ENCODE measurements around the gene EMC10. TPM values are rescaled to one million over a fixed set of nuclear protein-coding genes. Genes with fewer than 3 reads are reported as not detected.

EMC10 gene
- total RNA-seq, 6 experiments from 2014 or later, result 49.1 to 113 (median 55.2) TPM

DNA sequence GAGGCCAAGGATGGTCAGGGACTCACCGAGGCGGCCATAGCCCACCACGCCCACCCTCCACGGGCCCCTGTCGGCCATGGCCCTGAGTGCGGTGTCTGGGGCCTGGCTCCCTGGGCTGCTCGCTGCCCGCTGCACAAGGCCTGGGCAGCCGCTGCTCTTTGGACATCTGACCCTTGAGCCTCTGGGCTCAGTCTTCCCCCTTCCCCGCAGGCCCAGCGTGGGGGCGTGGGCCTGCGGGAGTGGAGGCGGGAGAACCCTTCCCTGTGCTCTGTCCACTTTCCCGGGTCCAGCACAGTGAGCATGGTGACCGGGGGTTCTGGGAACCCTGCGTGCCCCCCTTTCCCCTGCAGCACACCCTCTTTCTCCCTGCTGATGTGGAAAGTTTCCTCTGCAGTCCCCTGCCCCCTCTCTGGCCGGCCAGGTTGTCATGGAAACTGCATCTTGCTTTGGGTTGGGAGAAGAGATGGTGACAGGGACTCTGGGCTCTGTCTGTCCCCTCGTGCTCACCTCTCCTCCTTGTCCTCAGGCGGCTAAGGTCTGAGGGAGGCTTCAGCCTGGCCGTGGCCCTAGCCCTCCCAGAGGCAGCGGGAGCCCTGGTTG, 37.5 kb downstream of the EMC10 start, which contains the start of gene ASPDH:
Gene ASPDH, minus strand, starts transcription at position 168 of the 600 bp plus-strand sequence. Its CDS starts 90 bp downstream, at position 78.
- no peaks in the 10 kb centered on the region for H3K9me3 Mint-ChIP-seq
- no peak for DNase-seq
- TF ChIP-seq, protein P1, sequence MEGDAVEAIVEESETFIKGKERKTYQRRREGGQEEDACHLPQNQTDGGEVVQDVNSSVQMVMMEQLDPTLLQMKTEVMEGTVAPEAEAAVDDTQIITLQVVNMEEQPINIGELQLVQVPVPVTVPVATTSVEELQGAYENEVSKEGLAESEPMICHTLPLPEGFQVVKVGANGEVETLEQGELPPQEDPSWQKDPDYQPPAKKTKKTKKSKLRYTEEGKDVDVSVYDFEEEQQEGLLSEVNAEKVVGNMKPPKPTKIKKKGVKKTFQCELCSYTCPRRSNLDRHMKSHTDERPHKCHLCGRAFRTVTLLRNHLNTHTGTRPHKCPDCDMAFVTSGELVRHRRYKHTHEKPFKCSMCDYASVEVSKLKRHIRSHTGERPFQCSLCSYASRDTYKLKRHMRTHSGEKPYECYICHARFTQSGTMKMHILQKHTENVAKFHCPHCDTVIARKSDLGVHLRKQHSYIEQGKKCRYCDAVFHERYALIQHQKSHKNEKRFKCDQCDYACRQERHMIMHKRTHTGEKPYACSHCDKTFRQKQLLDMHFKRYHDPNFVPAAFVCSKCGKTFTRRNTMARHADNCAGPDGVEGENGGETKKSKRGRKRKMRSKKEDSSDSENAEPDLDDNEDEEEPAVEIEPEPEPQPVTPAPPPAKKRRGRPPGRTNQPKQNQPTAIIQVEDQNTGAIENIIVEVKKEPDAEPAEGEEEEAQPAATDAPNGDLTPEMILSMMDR (IDR thresholded peaks at IDR 0.05), result no peak
- no peaks in the 10 kb centered on the region for H3K36me3 Mint-ChIP-seq (ENCODE audit: low read depth)
- H3K27ac Mint-ChIP-seq, result no peak within 1 kb of the TSS
- peaks cover 7% of the 10 kb centered on the region for H3K4me1 Mint-ChIP-seq (ENCODE audit: low read depth)
- peak within 1 kb of the TSS; percentile 34; the same call in 1 of the 2 replicates for H3K4me3 Mint-ChIP-seq
- H3K27me3 Mint-ChIP-seq (ENCODE audit: insufficient read depth), result peaks cover 10% of the 10 kb centered on the region

DNA sequence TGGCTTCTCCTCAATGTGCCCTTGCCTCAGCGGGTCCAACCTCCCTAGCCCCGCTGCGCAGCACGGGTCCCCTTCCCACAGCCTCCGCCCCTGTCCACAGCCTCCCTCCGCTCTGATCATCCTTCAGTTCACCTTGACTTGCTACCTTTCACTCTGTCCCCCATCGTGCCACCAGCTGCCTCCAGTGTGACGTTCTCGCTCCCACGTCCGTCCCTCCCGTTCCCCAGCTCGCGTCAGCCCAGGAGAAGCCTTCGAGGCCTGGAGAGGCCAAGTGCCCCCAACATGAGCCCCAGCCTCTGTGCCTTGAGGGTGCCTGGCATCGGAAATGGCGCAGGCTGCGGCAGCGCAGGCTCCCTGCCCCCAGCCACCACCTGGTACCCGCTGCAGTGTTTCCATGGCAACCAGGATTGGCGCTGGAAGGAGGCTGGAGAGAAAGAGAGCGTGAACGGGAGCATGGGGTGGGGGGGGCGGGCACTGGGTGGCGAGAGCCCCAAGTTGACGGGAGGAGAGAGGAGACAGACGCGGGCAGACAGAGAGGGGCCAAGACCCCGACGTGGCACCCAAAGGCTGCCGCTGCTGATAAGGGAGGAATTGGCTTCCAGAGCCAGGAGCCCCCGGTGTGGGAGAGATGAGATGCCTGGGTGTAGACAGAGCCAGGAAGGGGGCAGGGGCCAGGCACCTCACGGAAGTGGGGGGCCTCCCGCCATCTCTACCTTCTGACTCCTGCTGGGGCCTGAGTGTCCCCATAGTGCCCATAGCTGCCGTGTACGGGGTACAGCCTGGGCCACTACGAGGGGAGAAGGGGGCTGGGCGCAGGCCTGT, 38.2 kb downstream of the EMC10 start:
- Mint-ChIP-seq H3K27ac (no peak overlapping the region), H3K27me3 (ENCODE audit: insufficient read depth) (peaks cover 10% of the 10 kb centered on the region), H3K36me3 (ENCODE audit: low read depth) (no peaks in the 10 kb centered on the region), H3K9me3 (peaks cover 5% of the 10 kb centered on the region; the same call in 1 of the 2 replicates), H3K4me3 (peak overlapping the region; percentile 34; the same call in 1 of the 2 replicates), H3K4me1 (ENCODE audit: low read depth) (peaks cover 6% of the 10 kb centered on the region)
- no peak for DNase-seq
- TF ChIP-seq, protein P1 (IDR thresholded peaks at IDR 0.05), result no peak

DNA sequence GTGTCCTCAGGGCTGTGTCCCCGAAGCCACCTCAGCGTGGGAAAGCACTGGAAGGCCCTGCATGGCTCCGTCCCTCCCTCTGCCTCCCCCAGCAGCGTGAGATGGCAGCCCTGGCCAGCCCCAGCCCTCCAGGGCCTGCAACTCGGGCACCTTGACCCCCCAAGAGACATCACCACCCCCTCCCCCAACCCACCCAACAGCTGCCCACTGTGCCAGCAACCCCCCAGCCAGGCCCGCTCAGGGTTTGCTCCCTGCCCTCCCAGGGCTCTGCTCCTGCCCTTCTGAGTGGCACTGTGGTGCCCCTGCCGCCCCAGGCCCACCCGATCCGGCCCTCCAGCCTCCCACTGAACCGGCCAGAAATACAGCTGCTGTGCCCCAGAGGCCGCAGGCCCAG, 38.9 kb downstream of the EMC10 start:
- peaks cover 6% of the 10 kb centered on the region for H3K4me1 Mint-ChIP-seq (ENCODE audit: low read depth)
- no peaks in the 10 kb centered on the region for H3K36me3 Mint-ChIP-seq (ENCODE audit: low read depth)
- H3K9me3 Mint-ChIP-seq, result peaks cover 5% of the 10 kb centered on the region; the same call in 1 of the 2 replicates
- H3K4me3 Mint-ChIP-seq, result no peak overlapping the region
- TF ChIP-seq, protein P1 (IDR thresholded peaks at IDR 0.05), result no peak
- peaks cover 10% of the 10 kb centered on the region for H3K27me3 Mint-ChIP-seq (ENCODE audit: insufficient read depth)
- no peak overlapping the region for H3K27ac Mint-ChIP-seq
- no peak for DNase-seq

DNA sequence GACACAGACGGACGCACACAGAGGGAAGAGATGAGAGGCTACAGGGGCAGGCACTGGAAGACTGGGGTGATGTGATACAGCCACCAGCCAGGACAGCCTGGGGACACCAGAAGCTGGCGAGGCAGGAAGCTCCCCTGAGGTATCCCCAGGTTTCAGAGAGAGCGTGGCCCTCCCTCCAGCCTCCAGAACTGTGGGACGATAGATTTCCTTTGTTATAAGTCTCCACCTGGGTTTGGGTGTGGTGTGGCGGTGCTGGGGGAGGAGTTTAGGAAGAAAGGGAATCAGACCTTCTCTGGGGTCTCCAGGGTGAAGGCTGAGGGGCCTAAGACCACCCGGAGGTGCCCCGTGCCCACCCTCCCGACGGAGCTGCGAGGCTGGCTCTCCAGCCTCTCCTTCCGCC, 40.1 kb downstream of the EMC10 start:
- peaks cover 8% of the 10 kb centered on the region for H3K27me3 Mint-ChIP-seq (ENCODE audit: insufficient read depth)
- no peak overlapping the region for H3K4me3 Mint-ChIP-seq
- peaks cover 5% of the 10 kb centered on the region; the same call in 1 of the 2 replicates for H3K9me3 Mint-ChIP-seq
- no peak overlapping the region for H3K27ac Mint-ChIP-seq
- H3K36me3 Mint-ChIP-seq (ENCODE audit: low read depth), result no peaks in the 10 kb centered on the region
- no peak for DNase-seq
- TF ChIP-seq, protein P1 (IDR thresholded peaks at IDR 0.05), result no peak
- peaks cover 6% of the 10 kb centered on the region for H3K4me1 Mint-ChIP-seq (ENCODE audit: low read depth)

DNA sequence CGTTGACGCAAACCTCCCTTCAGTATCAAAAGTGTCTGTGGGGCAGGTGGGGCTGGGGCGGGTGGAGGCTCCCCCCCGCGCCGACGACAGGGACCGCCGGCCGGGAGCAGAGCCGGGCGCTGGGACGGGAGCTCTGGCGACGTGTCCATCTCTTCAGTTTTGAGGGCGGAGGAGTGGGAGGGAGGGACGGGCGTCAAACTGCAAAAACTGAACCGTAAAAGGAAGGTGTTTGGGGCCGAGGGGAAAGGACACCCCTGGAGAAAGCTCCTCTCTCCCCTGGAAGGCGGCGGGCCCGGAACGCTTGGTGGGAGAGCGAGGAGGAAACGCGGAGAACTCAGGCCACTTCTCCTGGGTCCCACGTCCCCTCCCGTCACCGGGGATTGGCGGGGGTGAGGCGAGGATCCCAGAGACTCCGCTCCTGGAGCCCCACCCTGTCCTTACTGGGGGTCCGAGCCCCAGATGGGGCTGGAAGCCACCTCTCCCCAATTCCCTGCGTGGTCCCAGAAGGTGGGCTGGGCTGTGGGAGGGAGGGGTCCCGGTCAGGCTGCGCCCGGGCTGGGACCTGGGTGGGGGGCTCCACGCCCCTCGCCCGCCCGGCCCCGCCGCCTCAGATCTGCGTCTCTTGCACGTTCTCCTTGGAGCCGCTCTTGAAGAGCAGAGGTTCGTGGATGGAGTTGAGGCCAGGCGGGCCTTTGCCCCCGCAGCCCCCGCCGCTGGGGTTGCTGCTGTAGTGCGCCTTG, 40.8 kb downstream of the EMC10 start:
- TF ChIP-seq, protein P1 (IDR thresholded peaks at IDR 0.05), result no peak
- no peaks in the 10 kb centered on the region for H3K36me3 Mint-ChIP-seq (ENCODE audit: low read depth)
- no peak overlapping the region for H3K27ac Mint-ChIP-seq
- H3K4me3 Mint-ChIP-seq, result no peak overlapping the region
- no peak for DNase-seq
- no peaks in the 10 kb centered on the region; the same call in 1 of the 2 replicates for H3K4me1 Mint-ChIP-seq (ENCODE audit: low read depth)
- peaks cover 5% of the 10 kb centered on the region; the same call in 1 of the 2 replicates for H3K9me3 Mint-ChIP-seq
- H3K27me3 Mint-ChIP-seq (ENCODE audit: insufficient read depth), result peaks cover 7% of the 10 kb centered on the region
